GM21423 (cell line): ENCODE data around the gene VPS35L.

Experiments
- ATAC-seq: cut with Tn5 transposase; IDR thresholded peaks from one replicate; pipeline ENCODE4 v1.9.1; 2021; ENCODE audit warnings: mild to moderate bottlenecking, moderate library complexity; ENCODE audit not compliant: unreplicated experiment

VPS35L gene

GRCh38 chr16:19589771-19590302 is 34.3 kb downstream of the VPS35L start:
- ATAC-seq, result no peak

DNA sequence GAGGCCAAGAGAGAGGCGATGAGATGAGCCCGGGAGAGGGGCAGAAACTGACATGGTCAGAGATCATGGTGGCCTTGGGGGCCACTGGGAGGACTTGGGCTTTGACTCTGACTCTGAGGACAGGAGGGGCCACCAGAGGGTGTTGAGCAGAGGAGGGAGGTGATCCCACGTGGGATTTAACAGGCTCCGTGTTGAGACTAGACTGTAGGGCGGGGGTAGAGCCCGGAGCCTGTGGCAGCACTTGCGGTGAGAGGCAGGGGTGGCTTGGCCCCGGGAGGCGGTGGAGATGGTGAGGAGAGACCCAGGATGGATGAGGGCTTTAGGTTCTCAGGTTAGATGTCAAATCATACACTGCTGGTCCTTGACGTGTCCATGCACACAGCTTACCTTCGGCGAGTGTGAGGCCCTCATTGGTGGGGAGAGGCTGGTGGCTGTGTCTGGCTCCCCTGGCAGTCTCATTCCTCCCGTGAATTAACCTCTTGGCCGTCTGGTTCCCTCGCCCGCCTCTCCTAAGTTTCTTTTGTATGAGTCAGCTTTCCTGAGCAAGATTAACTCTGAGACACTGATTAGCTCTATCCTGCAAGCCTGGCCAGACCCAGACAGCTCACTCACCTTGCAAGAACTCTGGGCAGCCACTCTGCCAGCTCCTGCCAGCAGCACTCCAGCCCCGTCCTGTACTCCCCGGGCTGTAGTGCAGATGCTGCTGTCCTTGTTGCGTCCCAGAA is 39.7 kb downstream of the VPS35L start:
- no peak for ATAC-seq

DNA sequence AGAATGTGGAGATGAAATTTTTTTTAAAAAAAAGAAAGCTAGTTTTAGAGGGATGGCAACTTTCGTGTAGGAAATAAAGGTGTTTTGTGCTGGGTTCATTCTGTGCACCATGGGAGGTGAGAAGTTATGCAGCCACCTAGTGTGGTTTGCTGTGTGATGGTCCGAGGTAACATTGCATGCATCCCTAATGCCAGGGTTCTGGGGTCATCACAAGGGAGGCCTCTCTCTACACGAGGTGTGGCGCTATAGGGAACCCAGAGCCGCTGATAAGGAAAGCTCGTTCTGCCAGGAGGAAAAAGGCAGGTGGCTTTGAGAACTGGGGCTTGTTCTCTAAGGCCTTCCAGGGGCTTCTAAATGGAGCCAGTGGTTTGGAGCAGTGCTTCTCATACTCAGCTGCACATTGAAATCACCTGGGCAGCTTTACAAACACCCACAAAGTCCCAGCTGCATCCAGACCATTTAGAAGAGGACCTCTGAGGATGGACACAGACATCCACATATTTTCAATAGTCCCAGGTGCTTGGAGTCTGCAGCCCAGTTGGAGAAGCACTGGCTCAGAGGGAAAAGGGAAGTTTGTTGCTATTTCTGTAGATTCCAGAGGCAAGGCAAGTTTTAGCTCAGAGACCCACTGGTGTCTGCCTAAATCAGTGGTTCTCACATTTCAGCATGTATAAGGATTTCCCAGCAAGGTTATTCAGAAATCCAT is 43.5 kb downstream of the VPS35L start:
- no peak for ATAC-seq

DNA sequence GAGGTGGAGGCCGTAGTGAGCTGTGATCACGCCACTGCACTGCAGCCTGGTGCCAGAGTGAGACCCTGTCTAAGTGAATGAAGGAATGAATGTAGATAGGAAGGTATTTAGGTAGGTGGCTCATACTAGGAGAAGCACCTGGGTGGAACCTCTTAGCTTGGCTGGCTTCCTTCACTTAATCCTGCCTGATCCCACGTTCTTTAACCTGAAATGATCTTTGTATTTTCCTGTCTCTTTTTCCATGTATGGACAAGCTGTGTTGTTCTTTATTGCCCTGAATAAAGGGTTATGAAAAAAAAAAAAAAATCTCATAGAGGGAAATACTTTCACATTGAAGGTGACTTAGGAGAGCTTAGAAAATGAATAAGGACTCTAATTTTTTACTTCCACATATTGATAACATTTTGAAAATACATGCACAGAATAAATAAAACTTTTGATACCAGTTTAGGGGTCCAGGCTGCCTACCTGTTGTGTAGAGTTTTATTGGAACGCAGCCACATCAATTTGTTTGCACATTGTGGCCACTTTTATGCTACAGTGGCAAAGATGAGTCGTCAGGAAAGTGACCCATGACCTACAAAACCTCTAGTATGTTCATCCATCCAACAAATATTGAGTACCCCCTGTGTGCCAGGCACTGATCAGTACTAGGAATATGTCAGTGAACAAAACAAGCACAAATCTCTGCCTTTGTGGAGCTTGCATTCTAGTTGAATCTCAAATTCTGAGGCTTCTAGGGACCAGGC is 44.6 kb downstream of the VPS35L start:
- ATAC-seq, result no peak

- no peak for ATAC-seq
These were observed 45.8 kb downstream of the VPS35L start for GRCh38 chr16:19601083-19601976.

- no peak for ATAC-seq
These were observed 49.4 kb downstream of the VPS35L start for GRCh38 chr16:19604911-19605310.

DNA sequence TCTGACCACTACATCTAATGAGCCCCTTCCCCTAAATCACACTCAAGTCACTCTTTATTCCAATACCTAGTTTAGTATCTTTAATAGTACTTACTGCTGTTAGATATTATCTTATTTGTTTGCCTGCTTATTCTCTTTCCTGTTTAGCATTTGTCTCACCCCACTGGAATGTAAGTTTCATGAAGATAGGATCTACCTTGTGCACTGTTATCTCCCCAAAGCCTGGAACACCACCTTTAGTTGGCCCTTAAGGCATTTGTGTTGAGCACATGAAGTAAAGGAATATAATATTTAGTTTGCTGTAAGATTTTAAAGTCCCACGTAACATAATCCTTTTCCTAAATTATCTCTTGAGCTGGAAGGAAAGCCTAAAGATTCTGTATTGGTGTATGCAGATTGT is 50.2 kb downstream of the VPS35L start:
- no peak for ATAC-seq

- ATAC-seq, result no peak
These were observed 52.2 kb downstream of the VPS35L start for GRCh38 chr16:19607616-19608280.

DNA sequence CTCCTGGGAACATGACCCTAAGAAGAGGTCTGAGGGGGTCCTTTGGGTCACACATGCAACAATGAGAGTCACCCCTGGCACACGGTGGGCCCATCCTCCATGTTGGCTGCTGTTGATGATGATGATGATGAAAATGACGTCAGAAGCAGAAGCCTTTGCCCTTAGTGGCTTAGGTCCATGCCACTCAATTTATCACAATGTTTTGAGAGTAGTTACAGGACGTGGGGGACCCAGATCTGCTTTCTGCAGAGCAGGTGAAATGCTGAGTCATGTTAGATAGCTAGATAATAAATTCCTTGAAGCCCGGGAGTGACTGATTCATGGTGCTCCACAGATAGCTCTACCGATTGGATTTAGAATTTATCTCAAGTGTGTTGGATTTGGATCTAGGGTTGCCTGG is 53.9 kb downstream of the VPS35L start:
- ATAC-seq, result no peak

GRCh38 chr16:19610200-19610599 is 54.7 kb downstream of the VPS35L start:
- ATAC-seq, result no peak

GRCh38 chr16:19613834-19614233 is 58.3 kb downstream of the VPS35L start:
- ATAC-seq, result no peak

GRCh38 chr16:19616241-19616640 is 60.7 kb downstream of the VPS35L start:
- ATAC-seq, result no peak

DNA sequence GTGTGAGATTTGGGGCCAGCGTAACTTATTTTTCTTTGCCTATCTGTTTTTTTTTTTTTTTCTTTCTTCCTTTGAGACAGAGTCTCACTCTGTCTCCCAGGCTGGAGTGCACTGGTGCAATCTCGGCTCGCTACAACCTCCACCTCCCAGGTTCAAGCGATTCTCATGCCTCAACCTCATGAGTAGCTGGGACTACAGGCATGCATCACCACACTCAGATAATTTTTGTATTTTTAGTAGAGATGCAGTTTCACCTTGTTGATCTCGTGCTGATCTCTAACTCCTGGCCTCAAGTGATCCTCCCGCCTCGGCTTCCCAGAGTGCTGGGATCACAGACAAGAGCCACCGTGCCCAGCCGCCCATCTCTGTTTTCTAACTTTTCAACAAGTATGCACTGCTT is 63.4 kb downstream of the VPS35L start:
- no peak for ATAC-seq

DNA sequence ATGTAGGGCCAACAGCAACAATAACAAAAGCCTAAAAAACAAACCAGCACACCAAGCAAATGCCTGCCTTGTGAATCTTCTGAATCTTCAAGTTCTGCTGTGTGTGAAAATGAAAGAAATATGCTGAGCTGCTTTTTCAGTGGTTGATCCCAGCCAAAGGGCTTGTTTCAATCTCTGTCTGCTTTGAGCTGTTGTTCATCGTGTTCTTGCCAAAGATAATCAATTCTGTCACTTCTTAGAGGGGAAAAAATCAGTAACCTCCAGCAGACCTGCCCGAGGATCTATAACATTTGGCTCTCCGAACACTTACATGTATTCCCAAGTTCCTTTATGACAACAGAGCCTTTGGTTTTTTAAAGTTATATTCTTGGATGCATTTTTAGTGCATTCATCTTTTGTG is 65.9 kb downstream of the VPS35L start:
- no peak for ATAC-seq

DNA sequence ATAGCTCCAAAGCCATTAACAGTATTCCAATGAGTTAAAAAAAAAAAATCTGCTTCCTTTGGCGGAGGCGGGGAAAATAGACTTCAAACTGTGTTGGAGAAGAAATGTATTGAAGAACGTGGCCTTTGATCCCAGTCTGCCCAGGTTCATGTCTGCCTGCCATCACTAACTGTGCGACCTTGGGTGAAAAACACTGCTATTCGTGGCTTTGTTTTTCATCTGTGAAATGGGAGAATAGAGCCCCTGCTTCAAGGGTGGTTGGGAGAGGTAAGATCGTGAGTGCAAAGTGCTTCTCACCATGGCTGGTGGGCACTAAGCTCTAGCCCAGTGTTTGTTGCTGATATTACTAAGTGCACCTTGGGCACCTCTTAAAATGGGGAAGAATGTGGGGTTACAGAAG is 69.5 kb downstream of the VPS35L start:
- ATAC-seq, result no peak

DNA sequence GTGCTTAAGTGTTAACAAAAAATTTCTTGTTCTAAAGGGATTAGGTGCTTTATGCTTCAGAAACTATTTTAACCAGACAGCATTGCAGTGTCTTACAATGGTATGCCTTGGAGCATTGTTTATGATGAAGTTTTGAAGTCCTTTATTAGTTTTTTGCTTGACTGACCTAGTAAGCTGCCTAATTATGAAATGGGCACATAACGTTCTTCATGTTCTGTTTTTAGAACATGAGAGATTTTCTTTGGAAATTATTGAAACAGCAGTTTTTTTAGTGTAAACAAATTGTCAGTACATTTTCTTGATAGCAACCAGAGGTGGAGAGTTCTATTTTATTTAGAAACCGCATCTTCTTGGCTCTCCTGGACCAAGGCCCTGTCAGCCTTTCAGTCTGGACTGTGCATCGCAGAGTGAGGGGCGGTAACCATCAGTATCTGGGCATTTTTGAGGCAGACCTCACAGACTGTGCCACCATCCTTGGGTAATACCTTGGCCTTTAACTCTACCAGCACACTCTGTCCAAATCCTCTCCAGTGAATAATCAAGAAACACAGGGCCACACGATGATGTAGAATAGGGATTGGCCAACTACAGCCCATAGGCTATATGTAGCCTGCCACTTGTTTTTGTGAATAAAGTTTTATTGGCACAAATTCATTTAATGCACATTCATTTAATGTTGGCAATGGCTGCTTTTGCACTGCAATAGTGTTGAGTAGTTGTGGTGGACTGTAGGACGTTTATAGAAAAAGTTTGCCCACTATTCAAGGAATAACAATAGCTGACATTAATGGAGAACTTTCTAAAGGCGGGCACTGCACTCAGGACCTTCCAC is 81.1 kb downstream of the VPS35L start:
- no peak for ATAC-seq

GRCh38 chr16:19639986-19640421 is 84.5 kb downstream of the VPS35L start:
- ATAC-seq, result no peak

GRCh38 chr16:19642501-19642900 is 87.0 kb downstream of the VPS35L start:
- no peak for ATAC-seq

DNA sequence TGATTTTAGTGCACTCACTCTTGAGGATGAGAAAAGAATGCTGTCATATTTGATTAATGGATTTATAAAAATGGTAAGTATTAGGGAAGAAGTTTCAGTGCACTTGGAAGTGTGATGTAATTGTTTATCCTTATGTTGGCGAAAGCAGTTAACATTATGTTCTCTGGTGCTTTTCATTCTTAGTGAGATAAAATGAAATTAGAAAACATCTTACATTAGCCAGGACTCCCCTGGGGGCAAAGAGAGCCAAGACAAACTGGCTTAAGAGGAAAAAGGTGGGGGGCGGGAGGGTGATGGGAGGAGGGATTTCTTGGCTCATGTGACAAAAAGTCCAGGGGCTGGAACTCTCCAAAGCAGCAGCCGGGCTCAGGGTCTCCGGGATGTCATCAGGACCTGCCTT is 89.4 kb downstream of the VPS35L start:
- no peak for ATAC-seq
